ENCODE data around the gene CFDP1.

Gene CFDP1

GRCh38 chr16:75402159-75402820 lies 31.0 kb downstream of the CFDP1 start:
- TF ChIP-seq POLR2A (IDR thresholded peaks at IDR 0.05; ENCODE audit: extremely low read depth, insufficient read length) (no peak), MYC (IDR thresholded peaks at IDR 0.05; ENCODE audit: low read depth, low read length) (no peak)
- TF ChIP-seq, protein P1, sequence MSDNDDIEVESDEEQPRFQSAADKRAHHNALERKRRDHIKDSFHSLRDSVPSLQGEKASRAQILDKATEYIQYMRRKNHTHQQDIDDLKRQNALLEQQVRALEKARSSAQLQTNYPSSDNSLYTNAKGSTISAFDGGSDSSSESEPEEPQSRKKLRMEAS (IDR thresholded peaks at IDR 0.05; ENCODE audit: low read depth, low read length): no peak
- TF ChIP-seq, protein P2, sequence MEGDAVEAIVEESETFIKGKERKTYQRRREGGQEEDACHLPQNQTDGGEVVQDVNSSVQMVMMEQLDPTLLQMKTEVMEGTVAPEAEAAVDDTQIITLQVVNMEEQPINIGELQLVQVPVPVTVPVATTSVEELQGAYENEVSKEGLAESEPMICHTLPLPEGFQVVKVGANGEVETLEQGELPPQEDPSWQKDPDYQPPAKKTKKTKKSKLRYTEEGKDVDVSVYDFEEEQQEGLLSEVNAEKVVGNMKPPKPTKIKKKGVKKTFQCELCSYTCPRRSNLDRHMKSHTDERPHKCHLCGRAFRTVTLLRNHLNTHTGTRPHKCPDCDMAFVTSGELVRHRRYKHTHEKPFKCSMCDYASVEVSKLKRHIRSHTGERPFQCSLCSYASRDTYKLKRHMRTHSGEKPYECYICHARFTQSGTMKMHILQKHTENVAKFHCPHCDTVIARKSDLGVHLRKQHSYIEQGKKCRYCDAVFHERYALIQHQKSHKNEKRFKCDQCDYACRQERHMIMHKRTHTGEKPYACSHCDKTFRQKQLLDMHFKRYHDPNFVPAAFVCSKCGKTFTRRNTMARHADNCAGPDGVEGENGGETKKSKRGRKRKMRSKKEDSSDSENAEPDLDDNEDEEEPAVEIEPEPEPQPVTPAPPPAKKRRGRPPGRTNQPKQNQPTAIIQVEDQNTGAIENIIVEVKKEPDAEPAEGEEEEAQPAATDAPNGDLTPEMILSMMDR (IDR thresholded peaks at IDR 0.05; ENCODE audit: low read depth, low read length): no peak
- no peak for DNase-seq (ENCODE audit: low read depth)
- no peak overlapping the region for H3K4me3 ChIP-seq (ENCODE audit: low read depth, low read length)

DNA sequence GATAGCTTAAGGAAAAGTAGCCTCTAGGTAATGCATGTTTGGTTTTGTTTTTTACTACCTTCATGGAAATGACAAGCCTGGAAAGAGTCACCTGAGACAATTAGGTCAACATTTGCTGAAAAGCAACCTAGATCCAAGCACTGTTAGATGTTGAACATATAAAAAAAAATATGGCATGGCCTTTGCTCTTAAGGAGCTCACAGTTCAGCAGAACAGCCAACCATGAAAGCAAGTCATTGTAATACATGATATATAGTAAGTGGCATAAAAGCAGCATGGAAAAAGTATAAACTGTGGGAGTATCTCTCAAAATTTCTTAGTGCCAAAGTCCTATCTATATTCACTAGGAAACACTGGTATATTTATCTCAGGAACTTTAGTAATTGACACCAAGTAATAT lies 31.6 kb downstream of the CFDP1 start:
- DNase-seq (ENCODE audit: low read depth): no peak
- no peak overlapping the region for H3K4me3 ChIP-seq (ENCODE audit: low read depth, low read length)
- TF ChIP-seq POLR2A (IDR thresholded peaks at IDR 0.05; ENCODE audit: extremely low read depth, insufficient read length) (no peak), MYC (IDR thresholded peaks at IDR 0.05; ENCODE audit: low read depth, low read length) (no peak)
- TF ChIP-seq, protein P1 (IDR thresholded peaks at IDR 0.05; ENCODE audit: low read depth, low read length): no peak
- TF ChIP-seq, protein P2 (IDR thresholded peaks at IDR 0.05; ENCODE audit: low read depth, low read length): no peak

DNA sequence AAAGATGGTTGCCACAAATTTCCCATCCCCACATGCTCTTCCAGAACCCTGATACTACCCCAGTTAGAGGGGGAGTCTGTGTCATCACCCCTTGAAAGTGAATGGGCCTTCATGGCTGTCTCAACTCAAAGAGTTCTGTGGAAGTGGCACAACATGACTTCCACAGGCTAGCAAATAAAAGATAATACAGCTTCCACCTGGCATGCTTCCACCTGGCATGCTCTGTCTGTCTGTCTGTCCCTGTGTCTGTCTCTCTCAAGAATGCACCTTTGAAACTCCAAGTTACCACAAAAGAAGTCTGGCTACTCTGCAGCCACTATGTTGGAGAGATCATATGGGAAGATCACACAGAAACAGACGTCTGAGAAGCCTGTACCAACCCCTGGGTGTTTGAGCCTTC lies 35.0 kb downstream of the CFDP1 start:
- TF ChIP-seq, protein P2 (IDR thresholded peaks at IDR 0.05; ENCODE audit: low read depth, low read length): no peak
- TF ChIP-seq, protein P1 (IDR thresholded peaks at IDR 0.05; ENCODE audit: low read depth, low read length): no peak
- TF ChIP-seq POLR2A (IDR thresholded peaks at IDR 0.05; ENCODE audit: extremely low read depth, insufficient read length): no peak
- TF ChIP-seq MYC (IDR thresholded peaks at IDR 0.05; ENCODE audit: low read depth, low read length): no peak
- no peak for DNase-seq (ENCODE audit: low read depth)
- H3K4me3 ChIP-seq (ENCODE audit: low read depth, low read length): no peak overlapping the region

DNA sequence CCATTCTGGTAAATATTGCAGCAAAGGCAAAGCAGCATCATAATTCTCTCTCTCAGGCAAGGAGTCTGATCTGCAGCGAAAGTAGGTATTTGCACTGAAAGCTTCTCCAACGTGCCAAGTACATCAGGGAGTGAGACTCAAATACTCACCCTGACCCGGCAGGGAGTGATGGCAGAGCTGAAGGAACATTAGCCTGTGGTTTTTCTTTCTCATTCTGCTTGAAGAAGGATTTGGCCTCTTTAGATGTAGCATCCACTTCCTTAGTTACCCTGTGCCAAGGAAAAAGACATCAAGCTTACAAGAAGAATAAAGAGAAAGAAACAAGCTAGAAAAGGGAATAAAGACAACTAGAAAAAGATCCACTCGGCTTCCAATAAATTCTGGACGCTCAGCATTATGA lies 38.4 kb downstream of the CFDP1 start:
- H3K4me3 ChIP-seq (ENCODE audit: low read depth, low read length): no peak overlapping the region
- no peak for TF ChIP-seq MYC (IDR thresholded peaks at IDR 0.05; ENCODE audit: low read depth, low read length)
- TF ChIP-seq, protein P2 (IDR thresholded peaks at IDR 0.05; ENCODE audit: low read depth, low read length): no peak
- TF ChIP-seq, protein P1 (IDR thresholded peaks at IDR 0.05; ENCODE audit: low read depth, low read length): no peak
- TF ChIP-seq POLR2A (IDR thresholded peaks at IDR 0.05; ENCODE audit: extremely low read depth, insufficient read length): no peak

DNA sequence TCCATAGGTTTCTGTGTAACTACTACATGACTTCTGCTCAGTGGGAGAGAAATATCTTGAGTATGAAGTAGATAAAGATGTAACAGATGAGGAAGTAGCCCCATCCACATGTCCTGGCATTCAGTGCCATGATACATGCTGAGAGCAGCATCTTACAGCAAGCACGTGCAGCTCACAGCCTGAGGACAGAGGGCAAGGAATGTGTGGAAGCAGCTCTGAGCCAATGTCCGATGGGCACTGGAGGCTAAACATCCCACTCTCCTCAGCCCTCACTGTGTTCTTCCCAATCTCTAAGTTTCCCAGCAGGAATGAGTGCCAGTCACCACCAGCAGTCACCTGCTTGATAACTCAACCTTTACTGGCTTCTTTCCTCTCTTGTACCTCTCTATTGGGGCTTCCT lies 40.4 kb downstream of the CFDP1 start:
- no peak for DNase-seq (ENCODE audit: low read depth)
- H3K4me3 ChIP-seq (ENCODE audit: low read depth, low read length): no peak overlapping the region
- TF ChIP-seq, protein P2 (IDR thresholded peaks at IDR 0.05; ENCODE audit: low read depth, low read length): no peak
- no peak for TF ChIP-seq MYC (IDR thresholded peaks at IDR 0.05; ENCODE audit: low read depth, low read length)
- TF ChIP-seq POLR2A (IDR thresholded peaks at IDR 0.05; ENCODE audit: extremely low read depth, insufficient read length): no peak
- TF ChIP-seq, protein P1 (IDR thresholded peaks at IDR 0.05; ENCODE audit: low read depth, low read length): no peak

More for the DNA sequence above, 38.4 kb downstream of the CFDP1 start:
- no peak for DNase-seq (ENCODE audit: low read depth)
